Calu3 (cell line): ENCODE results near the gene UBXN11. TPM values are rescaled to one million over a fixed set of nuclear protein-coding genes. Genes with fewer than 3 reads are reported as not detected.

Experiments used
- BruUV-seq: library from RNA; stranded (reverse); fragments of 400-500 nt; replicated peaks from 2 replicates; lab custom pipeline; 2021; lab: Mats Ljungman, UMichigan
- CTCF ChIA-PET: fragments of 300-600 bp; sonication (Branson Sonifier 250); formaldehyde crosslinking; loops from one replicate; lab custom pipeline; 2022; ENCODE audit warnings: antibody characterized with exemption; lab: Charles Lee
- DNase-seq: peaks from one replicate; pipeline ENCODE4 v3.0.0; 2022
- H3K27ac Mint-ChIP-seq: one replicate; pipeline ENCODE4 v1.8.0; 2022; ENCODE audit warnings: mixed read lengths; ENCODE audit not compliant: unreplicated experiment
- H3K27me3 Mint-ChIP-seq: one replicate; pipeline ENCODE4 v1.8.0; 2022; ENCODE audit warnings: mixed read lengths; ENCODE audit not compliant: unreplicated experiment
- H3K36me3 Mint-ChIP-seq: one replicate; pipeline ENCODE4 v1.8.0; 2022; ENCODE audit warnings: mild to moderate bottlenecking, moderate library complexity, mixed read lengths; ENCODE audit not compliant: insufficient read depth, unreplicated experiment
- H3K4me1 Mint-ChIP-seq: one replicate; pipeline ENCODE4 v1.8.0; 2022; ENCODE audit warnings: mild to moderate bottlenecking, low read depth, mixed read lengths; ENCODE audit not compliant: unreplicated experiment
- H3K4me3 Mint-ChIP-seq: one replicate; pipeline ENCODE4 v1.8.0; 2022; ENCODE audit warnings: mild to moderate bottlenecking, low read depth, moderate library complexity, mixed read lengths; ENCODE audit not compliant: unreplicated experiment
- H3K9me3 Mint-ChIP-seq: one replicate; pipeline ENCODE4 v1.8.0; 2022; ENCODE audit warnings: low read depth, mixed read lengths; ENCODE audit not compliant: unreplicated experiment
- CTCF ChIP-seq: fragments of 200-600 bp; IDR thresholded peaks from one replicate; pipeline ENCODE4 v1.8.0; 2022; ENCODE audit warnings: antibody characterized with exemption; ENCODE audit not compliant: unreplicated experiment
- intact Hi-C: fragments of 100-400 bp; cut with micrococcal nuclease; formaldehyde crosslinking; loops from one replicate; pipeline ENCODE4 v1.10.0; 2022; ENCODE audit not compliant: unreplicated experiment
- total RNA-seq: library from RNA; stranded (reverse); gene quantifications from 2 replicates; pipeline ENCODE4 v1.2.3, GENCODE V29; 2022

The UBXN11 gene
- total RNA-seq, 1 experiment from 2014 or later = 24.0 TPM

DNA sequence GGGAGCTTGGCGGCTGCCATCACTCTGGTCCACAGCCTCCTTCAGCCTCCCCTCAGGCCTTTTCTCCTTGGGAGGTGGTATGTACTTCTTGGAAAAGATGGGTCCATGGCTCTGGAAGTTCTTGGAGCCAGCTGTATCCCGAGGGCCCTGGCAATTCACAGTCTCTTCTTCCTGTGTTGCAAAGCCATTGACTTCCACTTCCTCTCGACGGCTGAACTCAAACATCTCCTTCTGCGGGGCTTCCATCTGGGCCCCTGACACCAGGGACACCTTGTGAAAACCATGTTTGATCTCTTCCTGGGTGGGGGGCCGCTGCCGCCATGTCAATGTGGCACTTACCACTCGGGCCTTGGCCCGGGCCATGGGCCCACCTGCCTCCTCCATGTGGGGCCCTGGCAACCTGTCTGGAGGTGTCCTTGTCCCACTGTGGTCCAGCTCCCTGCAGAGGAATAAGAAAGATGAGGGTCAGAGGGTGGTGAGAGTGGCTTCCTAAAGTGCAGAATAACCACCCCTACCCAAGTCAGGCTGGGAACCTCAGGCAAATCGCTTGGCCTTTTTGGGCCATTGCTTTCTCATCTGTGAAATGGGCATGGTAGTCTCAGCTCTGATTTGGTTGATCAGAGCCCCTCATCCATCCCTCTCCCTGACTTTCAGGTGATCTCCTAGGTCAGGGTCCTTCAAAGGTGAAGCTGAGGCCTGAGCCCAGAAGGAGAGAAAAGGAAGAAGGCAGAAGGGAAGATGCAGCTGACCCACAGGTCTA lies 40.0 kb upstream of the UBXN11 start:
- Mint-ChIP-seq H3K27ac (no peak overlapping the region), H3K27me3 (no peaks in the 10 kb centered on the region), H3K4me1 (peaks cover 8% of the 10 kb centered on the region), H3K9me3 (no peaks in the 10 kb centered on the region), H3K36me3 (peaks cover 5% of the 10 kb centered on the region), H3K4me3 (no peak overlapping the region)
- no TSS peak for BruUV-seq
- CTCF ChIA-PET = interaction anchor here (0.6 kb wide), 1 partner anchor 47 kb away, joined by 3 read pairs; no protein-coding TSS in a partner anchor
- no peak for TF ChIP-seq CTCF
- intact Hi-C loops = no loop called here
- no peak for DNase-seq

DNA sequence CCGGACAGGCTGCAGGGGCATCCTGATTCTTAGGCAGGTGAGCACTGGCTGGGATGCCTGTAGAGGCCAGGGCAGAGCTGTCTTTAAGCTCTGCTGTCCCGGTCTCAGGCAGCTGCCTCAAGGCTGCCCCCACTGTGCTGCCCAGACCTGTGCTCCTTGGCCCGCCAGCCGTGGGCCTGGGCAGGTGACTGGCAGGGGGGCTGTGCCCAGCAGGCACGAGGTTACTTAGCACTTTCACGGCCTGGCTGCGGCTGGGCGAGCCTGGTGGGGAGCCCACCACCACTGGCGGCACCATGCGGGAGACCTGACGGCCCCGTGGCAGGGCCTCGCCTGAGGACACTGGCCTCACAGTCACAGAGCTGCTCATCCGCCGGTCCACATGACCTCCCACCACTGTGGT lies 39.3 kb upstream of the UBXN11 start:
- no peak for TF ChIP-seq CTCF
- Mint-ChIP-seq H3K27ac (no peak overlapping the region), H3K9me3 (no peaks in the 10 kb centered on the region), H3K36me3 (no peaks in the 10 kb centered on the region), H3K4me1 (peaks cover under 1% of the 10 kb centered on the region), H3K4me3 (no peak overlapping the region), H3K27me3 (no peaks in the 10 kb centered on the region)
- no TSS peak for BruUV-seq
- no peak for DNase-seq
- intact Hi-C loops = no loop called here
- CTCF ChIA-PET = no interaction called here

- no peaks in the 10 kb centered on the region for H3K36me3 Mint-ChIP-seq
Measured at GRCh38 chr1:26344147-26344920, 37.9 kb upstream of the UBXN11 start.

GRCh38 chr1:26340047-26340481 lies 33.6 kb upstream of the UBXN11 start:
- Mint-ChIP-seq H3K27me3 (no peaks in the 10 kb centered on the region), H3K9me3 (no peaks in the 10 kb centered on the region), H3K4me1 (no peaks in the 10 kb centered on the region), H3K27ac (no peak overlapping the region), H3K4me3 (no peak overlapping the region), H3K36me3 (no peaks in the 10 kb centered on the region)
- no peak for DNase-seq
- intact Hi-C loops = no loop called here
- BruUV-seq = no TSS peak
- no peak for TF ChIP-seq CTCF
- CTCF ChIA-PET = no interaction called here

More at GRCh38 chr1:26344147-26344920, 37.9 kb upstream of the UBXN11 start:
- no TSS peak for BruUV-seq
- no peak overlapping the region for H3K27ac Mint-ChIP-seq
- no peak for TF ChIP-seq CTCF
- no peaks in the 10 kb centered on the region for H3K27me3 Mint-ChIP-seq
- no peaks in the 10 kb centered on the region for H3K4me1 Mint-ChIP-seq
- H3K4me3 Mint-ChIP-seq = no peak overlapping the region
- no peak for DNase-seq
- CTCF ChIA-PET = interaction anchor here (0.9 kb wide), 1 partner anchor 14 kb away, joined by 3 read pairs; no protein-coding TSS in a partner anchor
- intact Hi-C loops = no loop called here
- H3K9me3 Mint-ChIP-seq = no peaks in the 10 kb centered on the region
